NCI-H1105 treated with DMSO at 0.1 percent for 48 hours (cell line): ENCODE data around the gene ANP32B.

Experiments used
- DNase-seq: peaks from one replicate; lab custom pipeline; 2025; lab: John Stamatoyannopoulos, UW

The ANP32B gene

GRCh38 chr9:98031169-98031568 is 48.0 kb downstream of the ANP32B start:
- DNase-seq, result no peak

DNA sequence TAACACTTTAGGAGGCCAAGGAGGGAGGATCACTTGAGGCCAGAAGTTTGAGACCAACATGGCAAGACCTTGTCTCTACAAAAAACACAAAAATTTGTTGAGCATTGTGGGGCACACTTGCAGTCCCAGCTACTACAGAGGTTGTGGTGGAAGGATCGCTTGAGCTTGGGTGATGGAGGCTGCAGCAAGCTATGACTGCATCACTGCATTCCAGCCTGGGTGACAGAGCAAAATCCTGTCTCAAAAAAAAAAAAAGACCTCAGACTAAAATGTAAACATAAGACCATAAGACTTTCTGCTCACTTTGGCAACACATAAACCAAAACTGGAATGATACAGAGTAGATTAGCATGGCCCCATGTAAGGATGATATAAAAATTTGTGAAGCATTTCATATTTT is 48.8 kb downstream of the ANP32B start:
- DNase-seq, result no peak

GRCh38 chr9:98034593-98035546 is 51.7 kb downstream of the ANP32B start:
- DNase-seq, result peak; percentile 45

DNA sequence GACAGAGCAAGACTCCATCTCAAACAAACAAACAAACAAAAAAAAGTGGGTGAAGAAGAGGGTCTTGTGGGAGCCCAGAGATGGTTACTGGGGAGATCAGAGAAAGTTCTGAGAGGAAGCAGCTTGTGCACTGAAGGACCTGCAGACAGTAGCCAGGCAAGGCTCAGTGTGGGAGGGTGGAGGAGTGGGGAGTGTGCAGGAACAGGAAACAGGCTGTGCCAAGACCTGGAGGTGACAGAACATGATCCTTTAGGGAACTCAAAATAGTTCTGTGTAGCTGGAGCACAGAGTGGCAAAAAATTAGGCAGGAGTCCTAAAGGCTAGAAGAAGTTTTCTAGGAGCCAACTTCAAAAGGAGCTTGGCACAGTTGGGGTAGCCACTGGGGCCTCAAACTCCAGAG is 54.2 kb downstream of the ANP32B start:
- DNase-seq, result no peak

GRCh38 chr9:98038958-98039357 is 55.8 kb downstream of the ANP32B start:
- DNase-seq, result no peak

- DNase-seq, result no peak
These were observed 56.5 kb downstream of the ANP32B start for GRCh38 chr9:98039607-98040017.

DNA sequence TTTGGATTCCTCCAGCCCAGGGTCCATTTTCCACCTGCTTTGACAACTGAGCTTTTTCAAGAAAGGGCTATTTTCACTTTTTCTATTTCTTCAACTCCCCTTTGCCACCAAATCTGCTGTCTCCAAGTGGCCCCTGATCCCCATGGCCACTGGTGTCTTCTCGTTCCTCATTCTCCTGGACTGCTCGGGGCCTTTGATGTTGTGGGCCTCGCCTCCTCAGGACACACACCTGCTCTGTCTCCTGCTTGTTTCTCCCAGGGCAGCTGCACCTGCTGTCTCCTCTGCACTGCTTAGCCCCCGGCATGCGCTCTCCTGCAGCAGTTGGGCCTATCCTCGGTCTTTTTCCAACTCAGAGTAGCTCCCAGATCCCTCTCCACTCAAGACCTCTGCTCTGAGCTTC is 57.1 kb downstream of the ANP32B start:
- DNase-seq, result no peak

GRCh38 chr9:98043915-98044314 is 60.8 kb downstream of the ANP32B start:
- DNase-seq, result no peak

DNA sequence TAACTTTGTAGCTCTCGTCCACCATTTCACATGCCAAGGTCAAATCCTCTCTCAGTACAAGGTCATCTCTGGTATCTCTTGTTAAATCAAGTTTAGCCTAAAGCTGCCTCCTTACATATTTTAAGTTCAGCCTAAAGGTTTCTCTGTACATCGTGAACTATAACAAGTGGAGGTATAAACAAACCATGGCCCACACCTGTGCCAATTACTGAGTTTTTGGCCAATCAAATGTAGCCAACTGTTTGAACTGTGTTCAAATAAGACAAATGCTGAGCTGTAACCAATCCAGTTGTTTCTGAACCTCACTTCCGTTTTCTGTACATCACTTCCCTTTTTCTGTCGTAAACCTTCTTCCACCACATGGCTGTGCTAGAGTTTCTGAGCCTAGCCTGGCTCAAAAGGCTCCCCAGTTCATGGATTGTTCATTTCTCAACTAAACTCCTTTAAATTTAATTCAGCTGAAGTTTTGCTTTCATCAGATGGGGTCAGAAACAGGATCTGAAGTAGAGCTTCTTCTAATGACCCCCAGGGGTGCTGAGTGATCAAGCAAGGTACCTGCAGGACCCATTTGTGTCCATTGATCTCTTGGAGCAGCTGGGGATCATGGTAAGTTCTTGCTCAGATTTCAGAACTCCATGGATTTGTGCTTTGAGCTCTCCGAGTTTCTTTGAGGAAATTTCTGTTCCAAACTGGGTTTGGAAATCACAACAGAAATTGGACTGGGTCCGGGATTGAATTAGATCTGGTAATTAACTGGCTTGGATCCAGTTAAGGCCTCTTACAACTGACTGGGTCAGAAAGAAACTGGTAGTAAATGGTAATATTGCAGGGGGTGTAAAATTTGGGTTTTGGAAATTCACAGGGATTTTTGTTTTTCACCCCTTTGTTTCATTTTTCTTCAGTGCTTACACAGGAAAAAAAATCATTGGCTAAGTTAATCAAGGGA is 62.4 kb downstream of the ANP32B start:
- no peak for DNase-seq

- no peak for DNase-seq
These were observed 63.0 kb downstream of the ANP32B start for GRCh38 chr9:98046180-98046543.

- DNase-seq, result no peak
These were observed 63.9 kb downstream of the ANP32B start for GRCh38 chr9:98047002-98047401.

- DNase-seq, result no peak
These were observed 66.3 kb downstream of the ANP32B start for GRCh38 chr9:98049288-98050072.

DNA sequence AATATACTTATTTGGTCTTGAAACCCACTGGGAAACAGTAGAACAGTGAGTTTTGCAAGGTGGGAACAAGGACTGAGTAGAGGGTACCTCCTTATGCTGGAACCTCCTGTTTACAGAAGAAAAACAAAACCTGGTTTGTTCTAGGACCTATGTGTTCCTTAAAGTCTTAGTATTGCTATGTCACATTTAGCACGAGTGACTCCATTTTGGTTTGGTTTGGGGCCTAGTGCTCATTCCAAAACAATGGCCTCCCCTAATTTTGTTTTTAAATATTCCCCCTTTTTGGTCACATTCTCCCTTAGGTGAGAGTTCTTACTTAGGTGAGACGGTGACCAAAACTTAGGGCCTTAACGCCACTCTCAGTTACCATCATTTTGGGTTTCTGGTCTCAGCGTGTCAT is 67.2 kb downstream of the ANP32B start:
- DNase-seq, result no peak

- DNase-seq, result no peak
These were observed 71.3 kb downstream of the ANP32B start for GRCh38 chr9:98054376-98054951.

DNA sequence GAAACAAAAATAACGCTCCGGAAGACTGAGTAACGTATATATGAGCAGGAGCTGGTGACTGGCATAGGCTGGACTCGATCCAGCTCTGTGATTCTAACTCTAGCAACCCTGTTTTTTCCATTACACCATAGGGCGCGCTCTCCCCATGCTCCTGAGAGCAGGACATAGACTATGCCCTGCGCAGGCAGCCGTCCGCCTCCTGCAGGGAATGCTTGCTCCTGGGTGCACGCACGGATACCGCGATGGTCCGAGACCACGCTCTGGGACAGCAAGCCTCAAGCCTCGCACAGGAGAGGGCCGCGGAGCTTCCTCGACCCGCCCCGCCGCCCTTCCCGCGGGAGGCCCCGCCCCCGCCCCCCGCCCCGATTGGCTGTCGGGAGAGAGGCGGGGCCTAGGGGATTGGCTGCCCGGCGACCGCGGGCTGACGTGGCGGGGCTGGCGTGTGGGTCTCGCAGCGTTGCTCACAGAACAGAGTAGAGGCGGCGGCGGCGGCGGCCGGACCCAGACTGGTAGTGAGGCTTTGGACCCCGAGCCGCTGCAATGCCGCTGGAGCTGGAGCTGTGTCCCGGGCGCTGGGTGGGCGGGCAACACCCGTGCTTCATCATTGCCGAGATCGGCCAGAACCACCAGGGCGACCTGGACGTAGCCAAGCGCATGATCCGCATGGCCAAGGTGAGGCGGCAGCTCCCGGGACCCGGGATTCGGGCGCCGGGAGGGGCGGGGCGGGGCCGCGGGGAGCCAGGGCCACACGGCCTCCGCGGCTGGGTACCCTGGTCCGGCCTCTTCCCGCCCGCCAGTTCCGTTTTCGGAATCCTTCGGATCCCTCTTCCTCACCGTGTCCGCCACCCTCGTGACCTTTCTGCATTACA is 73.4 kb downstream of the ANP32B start, which contains the start of gene NANS:
TSS of gene NANS (plus strand) at position 464 of the 869 bp plus-strand sequence. CDS start at position 541, 77 bp downstream.
- peak; percentile 83 for DNase-seq

DNA sequence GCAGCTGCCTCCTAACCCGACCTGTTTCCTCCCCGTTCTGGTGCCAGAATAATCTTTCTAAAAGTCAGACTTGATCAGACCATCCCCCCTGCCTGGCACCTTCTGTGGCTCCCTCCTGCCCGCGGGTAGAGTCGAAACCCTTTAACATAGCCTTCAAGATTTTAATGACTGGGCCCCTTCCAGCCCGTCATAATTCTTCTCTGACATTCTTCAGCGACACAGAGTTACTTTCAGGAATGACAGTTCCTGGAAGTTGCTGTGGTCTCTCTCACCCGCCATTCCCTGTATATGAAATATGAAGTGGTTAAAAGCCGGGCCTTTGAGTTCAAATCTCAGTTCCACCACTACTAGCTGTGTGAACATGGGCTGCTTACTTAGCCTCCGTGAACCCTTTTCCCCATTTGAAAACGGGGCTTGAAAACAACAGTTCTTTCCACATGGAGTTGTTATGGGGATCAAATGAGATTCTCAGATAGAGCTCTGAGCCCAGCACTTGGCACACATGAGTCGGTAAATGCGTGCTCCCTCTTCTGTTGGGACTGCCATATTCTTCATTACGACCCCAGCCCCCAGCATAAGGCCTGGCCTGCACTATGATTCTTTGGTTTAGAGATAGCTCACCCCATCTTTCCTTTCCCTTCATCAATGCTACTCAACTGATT is 74.1 kb downstream of the ANP32B start:
- no peak for DNase-seq

GRCh38 chr9:98062161-98062560 is 79.0 kb downstream of the ANP32B start:
- no peak for DNase-seq

GRCh38 chr9:98064623-98065392 is 81.7 kb downstream of the ANP32B start:
- no peak for DNase-seq
